Mesodermal cell (in vitro differentiated cells): Measurements from ENCODE around the gene P2RY8.

ENCODE experiments used
- H3K27ac ChIP-seq: 2 replicates; pipeline ENCODE4 v1.7.0; 2013; ENCODE audit warnings: mild to moderate bottlenecking, low read depth, low read length, moderate library complexity; ENCODE audit not compliant: severe bottlenecking
- H3K36me3 ChIP-seq: 2 replicates; pipeline ENCODE4 v1.7.1; 2013; ENCODE audit warnings: mild to moderate bottlenecking, low read length, moderate library complexity; ENCODE audit not compliant: control insufficient read depth, insufficient read depth
- H3K4me1 ChIP-seq: one replicate; pipeline ENCODE4 v1.7.1; 2013; ENCODE audit warnings: mild to moderate bottlenecking, low read length; ENCODE audit not compliant: insufficient read depth, control insufficient read depth, poor library complexity, severe bottlenecking
- H3K4me3 ChIP-seq: 2 replicates; pipeline ENCODE4 v1.7.0; 2013; ENCODE audit warnings: low read length, control low read depth, mild to moderate bottlenecking; ENCODE audit not compliant: insufficient read depth, poor library complexity, severe bottlenecking; ENCODE audit errors: extremely low read depth
- H3K9me3 ChIP-seq: 2 replicates; pipeline ENCODE4 v1.7.1; 2013; ENCODE audit warnings: mild to moderate bottlenecking, low read length, moderate library complexity; ENCODE audit not compliant: control insufficient read depth
- WGBS, 2 experiments: methylation state at CpG; one replicate each; pipeline ENCODE4 v1.1.5; 2013; ENCODE audit warnings: missing lambda C conversion rate in 2 of 2; ENCODE audit not compliant: insufficient coverage in 2 of 2; 5-methylcytosine and 5-hydroxymethylcytosine counted together

The P2RY8 gene

DNA sequence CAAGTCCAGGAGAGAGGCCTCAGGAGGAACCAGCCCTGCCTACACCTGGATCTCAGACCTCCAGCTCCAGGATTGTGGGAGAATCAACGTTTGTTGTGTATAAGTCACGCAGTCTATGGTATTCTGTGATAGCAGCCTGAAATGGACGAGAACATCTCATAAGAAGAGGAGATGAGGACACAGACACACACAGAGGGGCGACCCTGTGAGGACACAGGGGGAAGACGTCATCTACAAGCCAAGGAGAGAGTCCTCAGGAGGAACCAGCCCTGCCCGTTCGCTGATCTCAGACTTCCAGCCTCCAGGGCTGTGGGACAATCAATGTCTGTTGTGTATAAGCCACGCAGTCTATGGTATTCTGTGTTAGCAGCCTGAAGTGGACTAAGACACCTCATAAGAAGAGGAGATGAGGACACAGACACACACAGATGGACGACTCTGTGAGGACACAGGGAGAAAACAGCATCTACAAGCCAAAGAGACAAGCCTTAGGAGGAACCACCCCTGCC lies 20.3 kb downstream of the P2RY8 start:
- H3K27ac ChIP-seq: no peak overlapping the region
- 81 to 88% methylated on average over 7 to 8 of the region's 9 CpGs for WGBS, 2 experiments
- H3K36me3 ChIP-seq: no peaks in the 10 kb centered on the region
- H3K9me3 ChIP-seq: peaks cover 8% of the 10 kb centered on the region
- H3K4me3 ChIP-seq: no peak overlapping the region
- H3K4me1 ChIP-seq: no peaks in the 10 kb centered on the region

DNA sequence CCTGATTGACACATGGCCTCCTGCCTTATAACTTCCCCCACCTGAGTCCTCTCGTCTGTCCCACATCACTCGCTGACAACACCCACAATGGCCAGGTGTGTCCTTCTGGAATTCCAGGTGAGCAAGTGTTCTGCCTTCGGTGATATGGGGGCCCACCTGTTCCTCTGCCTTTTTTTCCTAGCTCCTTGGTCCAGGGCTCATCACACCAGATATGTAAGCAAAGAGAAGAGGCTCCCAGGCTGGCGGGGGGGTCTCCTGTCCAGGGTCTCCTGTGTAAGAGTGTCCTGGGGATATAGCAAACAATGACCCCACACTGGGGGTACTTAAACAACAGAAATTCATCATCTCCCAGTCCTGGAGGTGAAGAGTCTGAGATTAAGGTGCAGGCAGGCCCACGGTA lies 25.2 kb downstream of the P2RY8 start:
- Histone ChIP-seq H3K27ac (no peak overlapping the region), H3K4me3 (no peak overlapping the region), H3K9me3 (no peaks in the 10 kb centered on the region), H3K36me3 (no peaks in the 10 kb centered on the region), H3K4me1 (no peaks in the 10 kb centered on the region)
- WGBS, 2 experiments: 84 to 96% methylated on average over 3 of the region's 5 CpGs

DNA sequence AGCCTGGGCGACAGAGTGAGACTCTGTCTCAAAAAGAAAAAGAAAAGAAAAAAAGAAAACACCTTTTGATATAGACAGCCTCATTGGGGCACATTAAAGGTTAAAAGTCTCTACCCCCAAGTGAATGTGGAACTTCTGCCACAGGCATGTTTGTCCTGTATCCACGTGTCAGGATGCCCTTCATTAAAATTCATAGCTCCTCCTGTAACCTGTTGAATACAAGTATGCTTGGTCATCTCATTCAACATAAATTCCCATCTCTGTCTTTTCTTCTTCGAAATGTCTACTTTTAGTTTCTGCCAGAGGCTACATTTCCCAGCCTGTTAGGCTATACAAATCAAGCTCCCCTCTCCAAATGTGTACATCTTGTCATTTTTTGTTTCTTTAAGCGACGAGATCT lies 25.8 kb downstream of the P2RY8 start:
- 63 to 68% methylated on average over 4 of the region's 5 CpGs for WGBS, 2 experiments
- Histone ChIP-seq H3K36me3 (no peaks in the 10 kb centered on the region), H3K27ac (no peak overlapping the region), H3K4me3 (no peak overlapping the region), H3K9me3 (no peaks in the 10 kb centered on the region), H3K4me1 (no peaks in the 10 kb centered on the region)

DNA sequence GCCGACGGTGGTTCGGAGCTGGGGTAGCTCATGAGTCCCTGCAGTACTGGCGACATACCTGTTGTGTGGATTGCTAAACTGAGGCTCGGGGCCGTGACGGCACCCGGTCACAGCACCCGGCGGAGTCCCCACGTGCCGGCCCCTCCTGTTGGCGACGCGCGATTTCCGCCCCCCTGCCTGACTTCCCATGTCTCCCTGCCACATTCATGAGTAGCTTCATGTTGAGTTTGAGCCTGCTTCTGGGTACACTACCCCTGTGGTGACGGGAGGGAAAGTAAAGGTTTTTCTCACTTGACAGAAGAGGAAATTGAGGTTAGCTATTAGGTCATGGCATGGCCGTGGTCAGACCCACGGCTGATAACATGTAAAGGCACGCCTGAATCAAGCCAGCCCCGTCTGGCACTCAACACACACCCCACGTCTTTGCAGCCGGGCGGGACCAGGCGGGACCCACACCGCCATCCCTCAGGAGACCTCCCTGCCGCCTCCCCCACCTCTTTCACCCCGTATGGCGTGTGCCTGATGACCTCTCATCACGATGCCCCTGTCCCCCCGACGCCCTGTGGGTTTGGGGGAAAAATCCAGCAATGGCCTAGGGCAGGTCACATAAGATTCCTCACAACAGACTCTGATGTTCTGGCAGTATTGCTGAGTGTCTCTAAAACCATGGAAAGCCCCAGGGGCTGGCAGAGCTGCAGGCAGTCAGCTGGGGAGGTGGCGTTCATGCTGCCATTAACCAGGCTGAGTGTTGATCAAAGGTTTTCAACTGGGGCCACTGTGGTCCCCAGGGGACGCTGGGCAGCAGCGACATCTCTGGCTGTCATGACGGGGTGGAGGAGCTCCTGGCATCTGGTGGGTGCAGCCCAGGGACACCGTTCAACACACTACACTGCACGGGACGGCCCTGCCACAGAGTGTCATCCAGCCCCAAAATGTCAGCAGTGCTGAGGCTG lies 29.2 kb downstream of the P2RY8 start:
- no peak overlapping the region for H3K27ac ChIP-seq
- no peaks in the 10 kb centered on the region for H3K4me1 ChIP-seq
- H3K9me3 ChIP-seq: no peaks in the 10 kb centered on the region
- no peaks in the 10 kb centered on the region for H3K36me3 ChIP-seq
- WGBS, 2 experiments: 87 to 90% methylated on average over 27 to 37 of the region's 40 CpGs
- H3K4me3 ChIP-seq: no peak overlapping the region

DNA sequence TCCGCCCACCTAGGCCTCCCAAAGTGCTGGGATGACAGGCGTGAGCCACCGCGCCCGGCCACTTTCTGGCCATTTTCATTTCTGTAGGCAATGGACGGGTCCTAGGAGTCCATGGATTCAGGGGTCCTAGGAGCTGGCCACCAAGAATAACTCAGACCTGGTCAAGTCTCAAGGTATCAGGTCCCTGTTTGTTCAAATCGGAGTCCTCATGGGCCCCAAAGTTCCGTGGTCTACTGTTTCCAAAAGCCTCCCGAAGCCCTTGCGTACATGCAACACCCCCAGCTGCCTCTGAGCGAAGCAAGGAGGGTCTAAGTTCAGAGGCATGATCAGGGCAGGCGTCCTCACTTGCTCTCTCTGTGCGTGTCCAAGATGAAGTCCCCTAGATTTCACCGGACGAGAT lies 30.1 kb downstream of the P2RY8 start:
- H3K4me1 ChIP-seq: no peaks in the 10 kb centered on the region
- WGBS, 2 experiments: 75 to 77% methylated on average over 14 to 15 of the region's 15 CpGs
- no peaks in the 10 kb centered on the region for H3K9me3 ChIP-seq
- no peaks in the 10 kb centered on the region for H3K36me3 ChIP-seq
- no peak overlapping the region for H3K4me3 ChIP-seq
- H3K27ac ChIP-seq: no peak overlapping the region

DNA sequence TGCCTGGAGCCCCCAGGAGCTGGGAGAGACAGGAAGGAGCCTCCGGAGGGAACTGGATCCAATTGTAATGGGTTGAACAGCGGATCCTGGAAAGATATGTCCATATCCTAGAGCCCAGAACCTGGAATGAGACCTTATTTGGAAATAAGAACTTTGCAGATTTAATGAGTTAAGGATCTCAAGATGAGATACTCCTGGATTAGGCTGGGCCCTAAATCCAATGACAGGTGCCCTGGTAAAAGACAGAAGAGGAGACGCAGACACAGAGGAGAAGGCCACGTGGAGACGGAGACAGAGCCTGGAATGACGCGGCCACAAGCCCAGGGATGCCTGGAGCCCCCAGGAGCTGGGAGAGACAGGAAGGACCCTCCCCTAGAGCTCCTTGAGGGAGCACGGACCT lies 34.1 kb downstream of the P2RY8 start:
- Histone ChIP-seq H3K4me1 (no peaks in the 10 kb centered on the region), H3K4me3 (no peak overlapping the region), H3K27ac (no peak overlapping the region), H3K9me3 (no peaks in the 10 kb centered on the region), H3K36me3 (no peaks in the 10 kb centered on the region)
- WGBS, 2 experiments: 85 to 94% methylated on average over 8 of the region's 8 CpGs

DNA sequence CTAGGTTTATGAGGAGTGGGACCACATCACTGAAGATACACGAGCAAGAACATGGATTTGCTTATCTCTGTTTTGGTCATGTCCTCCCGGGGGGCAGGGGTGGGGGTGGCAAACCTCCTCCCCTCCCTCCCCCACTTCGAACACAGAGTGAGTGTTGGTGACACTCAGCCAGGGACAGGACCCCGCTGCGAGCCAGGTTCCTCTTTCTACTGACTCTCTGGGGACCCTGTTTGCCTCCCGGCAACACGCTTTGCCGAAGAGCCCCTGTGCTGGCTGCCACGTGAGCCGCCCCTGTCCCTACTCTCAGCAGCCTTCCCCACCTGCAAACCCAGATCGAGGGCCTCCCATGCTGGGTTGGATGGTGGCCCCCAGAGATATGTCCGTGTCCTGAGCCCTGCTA lies 34.7 kb downstream of the P2RY8 start:
- H3K9me3 ChIP-seq: no peaks in the 10 kb centered on the region
- WGBS, 2 experiments: 88 to 91% methylated on average over 9 of the region's 12 CpGs
- no peaks in the 10 kb centered on the region for H3K36me3 ChIP-seq
- H3K4me3 ChIP-seq: no peak overlapping the region
- no peak overlapping the region for H3K27ac ChIP-seq
- H3K4me1 ChIP-seq: no peaks in the 10 kb centered on the region

DNA sequence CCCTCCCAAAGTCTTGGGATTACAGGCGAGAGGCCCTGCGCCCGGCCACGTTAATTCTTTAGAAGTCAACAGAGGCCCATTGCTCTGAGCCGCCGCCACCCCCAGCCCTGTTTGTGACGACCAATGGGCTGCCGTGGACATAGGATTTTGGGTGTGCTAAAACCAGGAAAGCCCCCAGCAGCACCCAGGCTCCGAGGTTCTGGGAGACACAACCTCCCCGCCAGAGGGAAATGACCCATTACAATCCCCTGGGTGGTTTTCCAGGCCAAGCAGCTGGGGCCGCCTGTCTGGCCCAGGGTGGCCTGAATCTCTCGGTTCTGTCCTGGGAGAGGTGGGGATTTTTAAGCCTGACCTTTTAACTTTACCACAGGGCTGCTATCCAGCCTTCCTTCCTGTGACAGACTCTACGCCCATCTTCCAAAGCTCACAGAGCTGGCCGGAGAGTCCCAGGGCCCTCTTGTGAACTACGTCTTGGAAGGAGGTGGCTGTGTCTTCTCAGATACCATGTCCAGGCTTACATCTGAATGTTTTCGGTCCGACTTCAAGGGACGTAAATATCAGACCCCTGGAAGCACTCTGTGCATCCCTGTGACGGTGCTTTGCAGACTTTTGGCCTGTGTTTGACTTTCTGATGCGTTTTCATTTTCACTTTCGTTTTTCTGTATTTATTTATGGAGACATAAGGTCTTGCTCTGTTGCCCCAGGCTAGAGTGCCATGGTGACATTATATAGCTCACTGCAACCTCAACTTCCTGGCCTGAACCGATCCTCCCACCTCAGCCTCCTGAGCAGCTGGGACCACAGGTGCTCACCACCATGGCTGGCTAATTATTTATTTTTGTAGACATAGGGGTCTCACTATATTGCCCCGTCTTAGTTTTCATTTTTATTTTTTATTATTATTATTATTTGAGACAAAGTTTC lies 36.0 kb downstream of the P2RY8 start:
- 87 to 93% methylated on average over 15 to 17 of the region's 23 CpGs for WGBS, 2 experiments
- Histone ChIP-seq H3K9me3 (no peaks in the 10 kb centered on the region), H3K4me3 (no peak overlapping the region), H3K4me1 (no peaks in the 10 kb centered on the region), H3K27ac (no peak overlapping the region), H3K36me3 (no peaks in the 10 kb centered on the region)

DNA sequence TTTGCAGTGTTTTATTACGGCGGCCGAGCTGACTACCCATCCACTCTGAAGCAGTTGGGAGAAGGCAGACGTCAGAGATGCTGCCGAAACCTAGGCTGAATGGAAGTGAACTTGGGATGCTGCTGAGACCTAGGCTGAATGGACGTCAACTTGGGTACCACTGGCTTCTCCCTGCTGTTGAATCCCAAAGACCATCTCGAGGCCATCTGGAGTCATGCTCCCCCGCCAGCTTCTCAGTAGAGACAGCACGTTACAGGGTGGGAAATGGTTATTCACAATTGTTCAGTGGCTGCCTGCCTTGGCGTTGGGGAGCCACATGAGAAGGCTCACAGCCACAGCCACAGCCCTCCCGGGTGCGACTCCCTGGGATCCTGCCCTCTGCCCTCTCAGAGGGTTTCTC lies 40.9 kb downstream of the P2RY8 start:
- Histone ChIP-seq H3K4me1 (no peaks in the 10 kb centered on the region), H3K27ac (no peak overlapping the region), H3K36me3 (no peaks in the 10 kb centered on the region), H3K9me3 (peaks cover 8% of the 10 kb centered on the region), H3K4me3 (no peak overlapping the region)
- 83 to 88% methylated on average over 12 of the region's 12 CpGs for WGBS, 2 experiments

DNA sequence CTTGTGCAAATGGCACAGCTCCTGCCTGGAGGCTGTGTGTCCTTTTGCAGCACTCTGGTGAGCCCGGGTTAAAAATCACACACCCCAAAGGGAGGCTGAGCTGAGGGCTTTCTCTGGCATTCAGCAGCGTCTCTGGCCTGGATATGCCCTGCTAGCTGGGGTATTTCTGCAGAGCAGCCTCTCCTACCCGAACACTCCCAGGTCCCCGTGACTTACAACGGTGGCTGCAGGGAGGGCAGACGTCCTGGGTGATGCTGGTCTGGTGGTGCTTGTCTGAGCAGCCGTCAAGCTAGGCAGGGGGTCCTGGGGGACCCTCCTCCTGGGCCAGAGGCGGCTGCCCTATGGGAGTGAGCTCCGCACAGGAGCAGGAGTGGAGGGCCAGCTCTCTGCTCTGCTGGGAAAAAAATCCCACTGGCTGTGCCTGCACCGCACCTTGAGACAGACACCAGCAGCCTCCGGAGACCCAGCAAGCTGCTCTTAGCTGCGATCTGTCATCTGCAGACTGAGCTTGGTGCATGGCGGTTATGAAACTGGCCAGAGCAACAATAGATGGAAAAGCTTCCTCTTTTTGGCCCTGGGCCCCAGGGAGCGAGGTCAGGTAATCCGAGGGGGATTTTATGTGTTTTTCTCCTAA lies 43.0 kb downstream of the P2RY8 start:
- H3K36me3 ChIP-seq: no peaks in the 10 kb centered on the region
- whole genome bisulfite sequencing, 2 experiments: 53 to 60% methylated on average over 14 to 15 of the region's 15 CpGs

More for the DNA sequence above, 43.0 kb downstream of the P2RY8 start:
- Histone ChIP-seq H3K4me1 (no peaks in the 10 kb centered on the region), H3K4me3 (no peak overlapping the region), H3K27ac (no peak overlapping the region), H3K9me3 (peaks cover 12% of the 10 kb centered on the region)
